MCF 10A (cell line): ENCODE results near the gene PPP1R16B. TPM values are rescaled to one million over a fixed set of nuclear protein-coding genes. Genes with fewer than 3 reads are reported as not detected.

Experiments used
- BruUV-seq: library from RNA; stranded (reverse); fragments of 400-500 nt; replicated peaks from 2 replicates; lab custom pipeline; 2021; lab: Mats Ljungman, UMichigan
- CTCF ChIA-PET: fragments of 300-600 bp; sonication (Branson Sonifier 250); formaldehyde crosslinking; extraction: SDS; loops from one replicate; lab custom pipeline; 2021; ENCODE audit warnings: antibody characterized with exemption, inconsistent platforms; lab: Yijun Ruan, JAX
- POLR2A ChIA-PET: fragments of 300-600, 350-650 bp; sonication (Branson Sonifier 250); formaldehyde crosslinking; extraction: SDS; loops from one replicate; lab custom pipeline; 2020; ENCODE audit warnings: antibody characterized with exemption, inconsistent platforms; lab: Yijun Ruan, JAX
- DNase-seq: peaks from one replicate; pipeline ENCODE4 v3.0.0-alpha.2; 2018; ENCODE audit not compliant: unreplicated experiment
- H3K27ac Mint-ChIP-seq: one replicate; pipeline ENCODE4 v1.8.0; 2022; ENCODE audit warnings: mild to moderate bottlenecking, low read depth, mixed read lengths; ENCODE audit not compliant: unreplicated experiment
- H3K27me3 Mint-ChIP-seq: one replicate; pipeline ENCODE4 v1.8.0; 2022; ENCODE audit warnings: mixed read lengths; ENCODE audit not compliant: insufficient read depth, unreplicated experiment
- H3K36me3 Mint-ChIP-seq: one replicate; pipeline ENCODE4 v1.8.0; 2022; ENCODE audit warnings: mild to moderate bottlenecking, moderate library complexity, mixed read lengths; ENCODE audit not compliant: insufficient read depth, unreplicated experiment
- H3K4me1 Mint-ChIP-seq: one replicate; pipeline ENCODE4 v1.8.0; 2022; ENCODE audit warnings: mixed read lengths; ENCODE audit not compliant: insufficient read depth, unreplicated experiment
- H3K4me3 Mint-ChIP-seq: one replicate; pipeline ENCODE4 v1.8.0; 2022; ENCODE audit warnings: mild to moderate bottlenecking, moderate library complexity, mixed read lengths; ENCODE audit not compliant: unreplicated experiment
- H3K9me3 Mint-ChIP-seq: one replicate; pipeline ENCODE4 v1.8.0; 2022; ENCODE audit warnings: mixed read lengths; ENCODE audit not compliant: unreplicated experiment
- CTCF ChIP-seq: fragments of 200-600 bp; IDR thresholded peaks from one replicate; pipeline ENCODE4 v1.8.0; 2022; ENCODE audit warnings: antibody characterized with exemption, mild to moderate bottlenecking; ENCODE audit not compliant: unreplicated experiment
- intact Hi-C: fragments of 100-400 bp; cut with micrococcal nuclease; formaldehyde crosslinking; loops from 2 replicates; pipeline ENCODE4 v1.14.1; 2022
- total RNA-seq: library from RNA; stranded (reverse); gene quantifications from 2 replicates; pipeline ENCODE4 v1.2.3, GENCODE V29; 2022

Gene PPP1R16B
- total RNA-seq, 1 experiment from 2014 or later: not detected

- H3K27ac Mint-ChIP-seq: peak overlapping the region; percentile 81
- ChIA-PET CTCF (interaction anchor here (0.6 to 15.2 kb wide), 8 partner anchors 14 to 283 kb away, joined by 3 to 132 read pairs (median 4); partner anchors contain the start of gene DHX35), POLR2A (interaction anchor here (0.7 to 2.4 kb wide), 8 partner anchors 13 to 1646 kb away, joined by 3 to 25 read pairs (median 4); partner anchors contain the start of genes ACTR5 and DHX35)
- H3K36me3 Mint-ChIP-seq: no peaks in the 10 kb centered on the region
- peaks cover 37% of the 10 kb centered on the region for H3K4me1 Mint-ChIP-seq
- no peak for TF ChIP-seq CTCF
- intact Hi-C loops: no loop called here
- no TSS peak for BruUV-seq
- H3K27me3 Mint-ChIP-seq: no peaks in the 10 kb centered on the region
- peak; percentile 67 for DNase-seq
- H3K4me3 Mint-ChIP-seq: peak overlapping the region; percentile 46
- H3K9me3 Mint-ChIP-seq: no peaks in the 10 kb centered on the region
Measured at GRCh38 chr20:38932457-38933120, 127.1 kb downstream of the PPP1R16B start.

- TF ChIP-seq CTCF: no peak
- Mint-ChIP-seq H3K9me3 (no peaks in the 10 kb centered on the region), H3K4me1 (peaks cover 34% of the 10 kb centered on the region), H3K36me3 (peaks cover 11% of the 10 kb centered on the region), H3K27ac (no peak overlapping the region), H3K27me3 (no peaks in the 10 kb centered on the region), H3K4me3 (no peak overlapping the region)
- intact Hi-C loops: no loop called here
- ChIA-PET CTCF (interaction anchor here (0.6 to 1.9 kb wide), 13 partner anchors 8 to 301 kb away, joined by 3 to 9 read pairs (median 3); partner anchors contain the start of gene DHX35), POLR2A (interaction anchor here (0.6 to 1.8 kb wide), 3 partner anchors 28 to 290 kb away, joined by 3 to 6 read pairs (median 4); partner anchors contain the start of gene DHX35)
- no peak for DNase-seq
- BruUV-seq: no TSS peak
Measured at GRCh38 chr20:38934530-38934929, 129.0 kb downstream of the PPP1R16B start.

GRCh38 chr20:38935285-38935684, 129.8 kb downstream of the PPP1R16B start:
- POLR2A ChIA-PET: interaction anchor here (1.7 to 2.4 kb wide), 2 partner anchors 7 to 27 kb away, joined by 5 to 15 read pairs; partner anchors contain the start of gene DHX35
- peak; percentile 62 for DNase-seq
- H3K4me1 Mint-ChIP-seq: peaks cover 29% of the 10 kb centered on the region
- no peak overlapping the region for H3K4me3 Mint-ChIP-seq
- intact Hi-C loops: no loop called here
- H3K27ac Mint-ChIP-seq: peak overlapping the region; percentile 74
- BruUV-seq: no TSS peak
- H3K27me3 Mint-ChIP-seq: no peaks in the 10 kb centered on the region
- no peaks in the 10 kb centered on the region for H3K9me3 Mint-ChIP-seq
- CTCF ChIA-PET: interaction anchor here (1.7 to 1.9 kb wide), 2 partner anchors 185 to 286 kb away, joined by 3 to 9 read pairs; no protein-coding TSS in a partner anchor
- peak; percentile 31 for TF ChIP-seq CTCF
- peaks cover 11% of the 10 kb centered on the region for H3K36me3 Mint-ChIP-seq

- intact Hi-C loops: no loop called here
- ChIA-PET POLR2A (interaction anchor here (0.7 to 2.4 kb wide), 3 partner anchors 8 to 90 kb away, joined by 4 to 15 read pairs (median 5); partner anchors contain the start of gene DHX35), CTCF (interaction anchor here (0.6 to 2.4 kb wide), 15 partner anchors 10 to 527 kb away, joined by 3 to 16 read pairs (median 4); partner anchors contain the start of gene DHX35)
- BruUV-seq: no TSS peak
- Mint-ChIP-seq H3K27ac (peak overlapping the region; percentile 74), H3K36me3 (peaks cover 11% of the 10 kb centered on the region), H3K4me1 (peaks cover 29% of the 10 kb centered on the region), H3K9me3 (no peaks in the 10 kb centered on the region), H3K4me3 (no peak overlapping the region), H3K27me3 (no peaks in the 10 kb centered on the region)
- DNase-seq: peak; percentile 22
- TF ChIP-seq CTCF: no peak
Measured at GRCh38 chr20:38935967-38936407, 130.5 kb downstream of the PPP1R16B start.
